Activated CD8-positive, alpha-beta memory T cell treated with anti-CD3 and anti-CD28 coated beads, Interleukin-2, amount 50 U/mL, for 4 hours (primary cell): Measurements from ENCODE around the gene DYNC1LI1.
"Not testable (repeated sequence)": the region's sequence is repeated elsewhere in the genome, so short reads cannot be mapped to it uniquely, and the experiment has no call there.

ENCODE experiments used
- DNase-seq: peaks from one replicate; pipeline ENCODE4 v3.0.0-alpha.2; 2020

DYNC1LI1 gene

DNA sequence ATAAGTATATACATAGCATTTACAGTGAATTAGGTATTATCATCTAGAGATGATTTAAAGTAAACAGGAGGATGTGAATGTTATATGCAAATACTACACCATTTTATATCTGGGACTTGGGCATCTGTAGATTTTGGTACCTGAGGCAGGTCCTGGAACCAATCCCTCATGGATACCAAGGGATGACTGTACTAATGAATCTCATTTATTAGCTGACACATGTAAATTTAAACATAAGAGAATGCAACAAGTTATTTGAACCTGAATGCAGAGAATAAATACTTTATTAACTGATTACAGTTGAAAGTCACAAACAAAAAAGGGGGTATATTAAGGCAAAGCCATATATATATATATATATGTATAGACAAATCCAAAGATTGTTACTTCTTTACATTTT is 44.9 kb downstream of the DYNC1LI1 start:
- DNase-seq = no peak

DNA sequence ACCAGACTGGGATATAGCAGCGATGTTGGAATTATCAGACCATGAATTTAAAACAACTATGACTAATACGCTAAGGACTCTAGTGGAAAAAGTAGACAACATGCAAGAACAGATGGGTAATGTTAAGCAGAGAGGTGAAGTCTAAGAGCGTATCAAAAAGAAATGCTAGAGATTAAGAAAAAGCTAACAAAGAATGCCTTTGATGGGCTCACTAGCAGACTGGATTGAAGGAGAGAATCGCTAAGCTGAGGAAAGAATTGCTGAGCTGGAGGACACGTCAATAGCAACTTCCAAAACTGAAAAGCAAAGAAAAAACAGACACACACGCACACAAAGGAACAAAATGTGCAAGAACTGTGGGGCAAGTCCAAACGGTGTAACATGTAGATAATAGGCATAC is 48.0 kb downstream of the DYNC1LI1 start:
- no peak for DNase-seq

DNA sequence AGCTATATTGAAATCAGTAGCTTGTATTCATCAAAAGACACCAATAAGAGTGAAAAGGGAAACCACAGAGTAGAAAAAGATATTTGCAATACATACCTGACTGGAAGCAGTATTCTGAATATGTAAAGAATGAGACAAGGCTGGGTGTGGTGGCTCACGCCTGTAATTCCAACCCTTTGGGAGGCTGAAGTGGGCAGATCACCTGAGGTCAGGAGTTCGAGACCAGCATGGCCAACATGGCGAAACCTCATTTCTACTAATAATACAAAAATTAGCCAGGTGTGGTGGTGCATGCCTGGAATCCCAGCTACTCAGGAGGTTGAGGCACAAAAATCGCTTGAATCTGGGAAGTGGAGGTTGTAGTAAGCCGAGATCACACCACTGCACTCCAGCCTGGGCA is 51.7 kb downstream of the DYNC1LI1 start:
- not testable (repeated sequence) for DNase-seq

DNA sequence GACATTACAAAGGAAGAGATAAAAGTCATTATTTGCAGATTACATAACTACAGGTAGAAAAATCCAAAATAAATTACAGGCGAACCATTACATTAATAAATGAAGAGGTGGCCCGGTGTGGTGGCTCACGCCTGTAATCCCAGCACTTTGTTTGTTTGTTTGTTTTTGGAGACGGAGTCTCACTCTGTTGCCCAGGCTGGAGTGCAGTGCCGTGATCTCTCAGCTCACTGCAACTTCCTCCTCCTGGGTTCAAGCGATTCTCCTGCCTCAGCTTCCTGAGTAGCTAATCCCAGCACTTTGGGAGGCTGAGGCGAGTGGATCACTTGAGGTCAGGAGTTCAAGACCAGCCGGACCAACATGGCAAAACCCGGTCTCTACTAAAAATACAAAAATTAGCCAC is 53.9 kb downstream of the DYNC1LI1 start:
- DNase-seq = not testable (repeated sequence)

DNA sequence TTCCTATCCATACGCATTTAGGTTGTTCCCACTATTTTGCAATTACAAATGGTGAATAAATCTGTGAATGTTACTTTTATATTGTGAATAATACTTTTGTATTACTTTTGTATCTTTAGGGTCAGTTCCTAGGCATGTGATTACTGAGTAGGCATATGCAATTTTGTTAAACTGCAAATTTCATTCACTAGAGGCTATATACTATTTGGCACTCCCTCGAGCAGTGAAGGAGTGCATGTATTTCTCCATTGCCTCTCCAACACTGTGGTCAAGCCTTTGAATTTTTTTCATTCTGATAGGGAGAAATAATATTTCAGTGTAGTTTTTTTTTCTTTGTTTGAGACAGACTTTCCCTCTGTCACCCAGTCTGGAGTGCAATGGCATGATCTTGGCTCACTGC is 59.7 kb downstream of the DYNC1LI1 start:
- no peak for DNase-seq

DNA sequence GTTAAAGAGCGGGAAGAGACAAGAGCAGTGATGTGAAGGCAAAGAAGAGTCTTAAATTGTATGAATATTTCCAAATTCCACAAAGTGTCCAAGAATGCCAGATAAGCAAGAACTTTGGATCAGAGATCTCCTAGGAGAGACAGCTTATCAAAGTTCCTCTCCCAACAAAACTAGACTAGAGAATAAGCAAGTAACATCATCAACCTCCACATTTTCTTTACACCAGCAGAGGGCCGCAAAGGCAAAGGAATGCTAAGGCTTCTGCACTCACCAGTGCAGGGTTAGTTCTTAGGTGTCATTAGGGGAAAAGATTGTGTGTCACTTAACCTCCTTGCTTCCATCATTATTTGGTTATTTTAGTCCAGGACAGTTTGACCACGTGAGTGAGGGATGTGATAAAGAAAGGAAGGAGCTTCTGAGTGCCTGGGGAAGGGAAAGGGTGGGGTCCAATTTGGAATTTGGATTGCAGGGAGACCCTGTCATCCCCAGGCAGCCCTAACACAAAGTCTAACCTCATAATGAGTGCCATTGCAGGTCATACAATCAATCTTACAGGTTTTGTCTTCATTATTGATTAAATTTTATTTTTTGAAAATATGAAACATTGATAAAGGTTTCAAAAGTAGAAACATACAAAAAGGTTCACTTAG is 60.5 kb downstream of the DYNC1LI1 start:
- DNase-seq = peak; percentile 63

DNA sequence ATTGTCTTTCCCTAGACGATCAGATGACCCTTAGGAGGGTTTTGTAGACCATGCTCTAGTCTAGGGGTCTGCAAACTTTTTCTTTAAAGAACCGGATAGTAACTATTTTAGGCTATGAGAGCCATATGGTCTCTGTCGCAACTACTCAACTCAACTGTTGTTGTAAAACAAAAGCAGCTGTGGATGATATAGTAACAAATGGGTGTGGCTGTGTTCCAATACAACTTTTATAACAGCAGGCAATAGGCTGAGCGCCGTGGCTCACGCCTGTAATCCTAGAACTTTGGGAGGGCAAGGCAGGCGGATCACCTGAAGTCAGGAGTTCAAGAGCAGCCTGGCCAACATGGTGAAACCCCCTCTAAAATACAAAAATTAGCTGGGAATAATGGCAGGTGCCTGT is 61.9 kb downstream of the DYNC1LI1 start:
- no peak for DNase-seq

DNA sequence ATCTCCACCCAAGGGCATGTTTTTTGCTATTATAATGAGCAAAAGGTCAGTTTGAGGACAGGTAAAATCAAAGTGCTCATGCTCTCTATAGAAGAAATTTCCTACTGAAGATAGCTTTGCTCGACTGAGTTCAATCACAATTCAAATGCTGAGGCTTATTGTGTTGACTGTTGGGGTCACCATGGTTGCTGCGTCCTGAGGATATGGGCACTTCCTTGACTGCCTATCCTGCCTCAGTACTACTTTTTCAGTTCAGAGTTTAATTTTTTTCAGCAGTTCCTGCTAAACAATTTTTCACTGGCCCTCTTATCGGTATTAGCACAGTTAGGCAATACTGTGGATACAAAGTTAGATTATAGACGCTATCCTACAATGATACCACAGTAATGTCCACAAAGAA is 64.2 kb downstream of the DYNC1LI1 start:
- no peak for DNase-seq

DNA sequence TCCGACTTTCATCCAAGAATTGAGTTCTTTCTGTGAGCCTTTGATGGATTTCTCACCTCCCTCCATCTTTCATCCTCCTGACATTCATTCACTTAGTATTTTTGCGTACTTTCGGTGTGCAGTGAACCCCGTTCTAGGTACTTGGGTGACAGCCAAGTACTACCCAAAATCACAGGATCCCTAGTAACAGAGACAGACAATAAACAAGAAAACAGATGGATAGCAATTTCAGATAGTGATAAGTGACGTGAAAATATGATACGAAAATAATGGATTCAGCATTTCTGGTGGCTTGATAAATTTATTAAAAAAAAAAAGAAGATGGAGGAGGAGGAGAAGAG is 67.7 kb downstream of the DYNC1LI1 start:
- no peak for DNase-seq

DNA sequence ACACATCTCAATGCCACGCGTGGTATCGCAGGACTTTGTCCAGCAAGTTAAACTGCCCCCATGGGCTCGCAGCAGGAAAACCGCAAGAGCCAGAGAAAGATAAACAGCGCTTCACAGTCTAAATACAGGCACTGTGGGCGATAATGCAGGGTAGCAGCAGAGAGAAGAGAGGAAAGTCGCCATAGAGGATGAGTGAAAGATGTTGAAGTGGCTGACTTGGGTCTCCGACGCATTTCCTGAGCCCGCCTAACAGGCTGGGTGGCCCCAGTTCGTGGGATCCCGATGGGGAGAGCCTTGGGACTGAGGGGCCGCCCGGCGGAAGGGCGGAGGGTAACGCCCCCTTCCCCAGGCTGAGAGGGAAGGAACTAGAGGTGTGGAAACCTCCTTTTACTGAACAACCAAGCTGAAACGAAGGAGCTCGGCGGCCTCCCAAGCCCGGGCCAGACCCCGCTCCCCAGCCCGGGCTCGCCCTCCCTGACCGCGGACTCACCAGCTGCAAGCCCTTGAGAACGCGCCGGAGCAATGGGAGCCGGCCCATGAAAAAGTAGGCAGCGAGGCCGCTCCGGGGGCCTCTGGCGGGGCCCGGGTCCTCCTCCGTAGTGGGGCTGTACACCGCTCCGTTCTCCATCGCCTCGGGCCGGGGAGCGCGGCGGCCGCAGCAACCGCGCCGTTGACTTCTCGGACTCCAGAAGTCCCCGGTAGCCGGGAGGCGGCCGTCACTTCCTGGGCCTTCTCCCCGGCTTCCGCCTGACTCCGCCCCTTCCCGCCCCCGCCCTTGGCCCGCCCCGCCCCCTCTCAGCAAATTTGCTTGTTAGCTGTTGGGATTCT is 68.3 kb downstream of the DYNC1LI1 start, which contains the start of gene CMTM6:
TSS of gene CMTM6 (minus strand) at position 735 of the 828 bp plus-strand sequence. CDS start at position 628, 107 bp downstream.
- peak; percentile 71 for DNase-seq

DNA sequence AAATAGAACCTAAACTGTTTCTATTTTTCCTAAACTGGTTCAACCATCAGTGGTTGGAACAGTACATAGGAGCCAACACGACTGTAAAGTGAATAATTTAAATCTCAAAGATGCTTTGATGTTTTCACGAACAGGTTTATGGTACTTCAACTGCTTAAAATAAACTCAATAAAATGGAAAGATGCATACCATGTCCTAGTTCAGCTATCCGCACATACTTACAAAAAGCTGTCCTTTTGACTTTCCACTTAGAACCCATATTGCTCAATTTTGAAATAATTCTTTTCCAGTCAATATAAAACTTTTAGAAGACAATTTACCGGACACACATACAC is 68.9 kb downstream of the DYNC1LI1 start:
- DNase-seq = no peak

DNA sequence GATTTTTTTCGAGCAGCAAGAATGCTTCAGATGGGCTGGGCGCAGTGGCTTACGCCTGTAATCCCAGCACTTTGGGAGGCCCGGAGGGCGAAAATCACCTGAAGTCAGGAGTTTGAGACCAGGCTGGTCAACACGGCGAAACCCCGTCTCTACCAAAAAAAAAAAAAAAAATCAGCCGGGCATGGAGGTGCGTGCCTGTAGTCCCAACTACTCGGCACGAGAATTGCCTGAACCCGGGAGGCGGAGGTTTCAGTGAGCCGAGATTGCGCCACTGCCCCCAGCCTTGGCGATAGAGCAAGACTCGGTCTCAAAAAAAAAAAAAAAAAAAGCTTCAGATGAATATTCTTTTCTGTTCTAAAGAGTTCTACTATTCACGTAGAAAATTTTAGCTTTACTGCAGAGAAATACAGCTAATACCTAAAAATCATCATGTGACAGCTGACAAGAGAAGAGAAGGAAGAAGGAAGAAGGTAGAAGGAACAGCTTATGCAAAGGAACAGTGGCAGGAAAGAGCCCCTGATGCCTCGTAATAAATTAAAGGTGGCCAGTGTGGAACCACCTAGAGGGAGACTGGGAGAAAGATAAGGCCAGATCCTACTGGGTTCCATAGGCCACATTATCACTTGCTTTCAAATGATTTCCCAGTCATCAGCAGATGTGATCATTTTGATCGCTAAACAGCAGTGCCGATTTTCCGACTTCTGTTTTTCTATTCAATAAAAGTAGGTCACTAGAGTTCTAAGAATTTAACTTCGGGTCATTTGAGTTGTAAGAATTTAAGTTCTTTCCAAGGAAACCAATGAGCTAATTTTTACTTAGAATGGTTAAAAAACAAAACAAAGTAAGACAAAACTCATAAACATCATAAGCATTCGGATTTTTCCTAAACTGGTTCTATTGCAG is 69.5 kb downstream of the DYNC1LI1 start:
- no peak for DNase-seq

DNA sequence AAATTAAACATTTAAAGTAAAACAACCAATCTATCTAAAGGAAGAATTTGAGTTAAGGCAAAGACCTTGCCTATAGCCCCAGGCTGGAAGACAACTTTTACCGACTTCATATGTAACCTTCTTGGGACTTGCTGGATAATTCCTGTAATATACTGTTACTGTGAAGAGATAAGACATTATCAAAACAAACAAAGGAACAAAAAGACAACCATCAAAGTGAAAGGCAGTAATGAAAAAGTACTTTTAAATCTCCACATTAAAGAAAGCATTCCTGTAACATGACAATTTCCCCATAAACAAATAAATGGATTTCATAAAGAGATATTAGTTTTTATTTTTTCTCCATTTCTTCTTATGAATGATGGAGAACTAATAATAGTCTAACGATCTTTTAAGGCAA is 70.4 kb downstream of the DYNC1LI1 start:
- no peak for DNase-seq

DNA sequence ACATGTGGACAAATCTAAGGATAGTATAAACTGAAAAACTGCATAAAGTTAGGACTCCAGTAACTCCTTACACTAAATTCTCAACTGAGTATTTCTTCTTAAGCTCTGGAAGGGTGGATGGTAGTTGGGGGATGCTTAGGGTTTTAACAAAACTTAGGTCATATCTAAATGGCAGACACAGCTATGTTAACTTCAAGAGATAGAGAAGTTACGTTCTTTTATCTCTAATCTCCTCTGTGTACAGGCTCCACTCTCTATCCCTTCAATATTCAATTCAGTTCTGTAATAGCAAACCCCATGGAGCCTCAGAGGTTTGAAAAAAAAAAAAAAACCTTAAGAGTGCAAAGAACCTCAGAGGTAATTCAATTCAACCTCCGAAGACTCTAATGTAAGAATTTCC is 71.1 kb downstream of the DYNC1LI1 start:
- DNase-seq = no peak

DNA sequence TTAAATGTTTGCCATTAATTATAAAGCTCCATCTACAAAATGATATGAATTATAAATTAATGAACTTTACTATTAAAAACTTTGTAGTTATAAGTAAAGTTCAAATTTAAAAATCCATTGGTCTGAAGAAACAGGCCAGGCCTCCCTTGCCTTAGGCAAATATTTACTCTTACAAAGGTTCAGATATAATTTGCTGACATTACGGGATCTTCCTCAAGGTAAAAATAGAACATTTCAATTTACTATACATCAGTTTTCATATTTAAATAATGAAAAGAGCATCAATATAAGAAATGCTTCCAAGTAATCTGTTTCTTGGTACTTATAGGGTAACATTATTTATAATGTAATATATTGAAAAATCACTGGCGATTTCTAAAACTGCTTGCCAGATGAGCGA is 71.7 kb downstream of the DYNC1LI1 start:
- DNase-seq = no peak

DNA sequence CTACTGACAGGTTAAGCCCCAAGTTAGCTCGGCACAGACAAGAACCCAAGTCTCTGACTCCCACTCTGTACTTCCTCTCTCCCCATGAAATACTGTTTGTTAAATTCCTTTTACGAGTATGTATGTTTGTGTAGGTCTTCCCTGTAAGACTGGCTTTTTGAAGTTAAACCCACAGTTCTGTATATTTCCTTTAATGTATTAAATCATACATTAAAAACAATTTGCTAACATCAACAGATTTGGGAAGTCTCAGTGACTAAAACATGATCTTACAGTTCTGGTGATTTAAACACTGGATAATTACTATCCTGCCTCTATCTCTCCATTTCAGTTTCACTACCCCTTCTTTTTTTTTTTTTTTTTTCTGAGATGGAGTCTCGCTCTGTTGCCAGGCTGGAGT is 72.4 kb downstream of the DYNC1LI1 start:
- DNase-seq = no peak

DNA sequence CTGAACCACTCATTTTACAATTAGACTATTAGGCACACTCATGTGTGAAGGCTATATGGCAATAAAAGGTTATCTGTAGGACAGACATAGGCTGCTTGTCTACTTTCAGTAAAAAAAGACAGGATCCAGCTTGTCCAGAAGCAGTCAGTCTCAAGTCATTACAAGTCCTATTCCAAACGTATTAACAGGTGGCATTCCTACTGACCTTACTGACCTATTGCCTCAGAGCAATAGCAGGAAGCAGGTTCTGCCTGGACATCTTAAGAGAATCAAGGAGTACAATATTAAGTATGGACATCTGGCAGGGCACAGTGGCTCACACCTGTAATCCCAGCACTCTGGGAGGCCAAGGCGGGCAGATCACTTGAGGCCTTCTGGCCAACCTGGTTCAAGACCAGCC is 75.0 kb downstream of the DYNC1LI1 start:
- no peak for DNase-seq

DNA sequence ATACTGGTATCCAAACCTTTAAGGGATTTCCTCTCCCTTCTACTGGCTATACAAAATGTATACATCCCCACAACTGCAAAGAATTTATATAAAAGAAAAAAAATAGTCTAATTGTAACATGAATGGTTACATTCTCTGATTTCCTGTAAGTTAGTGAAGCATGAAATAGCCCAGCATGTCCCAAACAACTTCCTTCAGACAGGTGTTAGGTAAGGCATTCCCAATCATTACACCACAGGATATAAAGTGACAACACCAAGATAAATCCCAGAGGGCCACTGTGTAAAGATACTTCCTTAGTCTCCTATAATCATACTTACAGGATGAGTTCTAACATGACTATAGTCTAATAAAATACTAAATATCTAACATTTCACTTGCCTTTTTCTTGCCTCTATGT is 75.6 kb downstream of the DYNC1LI1 start:
- DNase-seq = no peak

DNA sequence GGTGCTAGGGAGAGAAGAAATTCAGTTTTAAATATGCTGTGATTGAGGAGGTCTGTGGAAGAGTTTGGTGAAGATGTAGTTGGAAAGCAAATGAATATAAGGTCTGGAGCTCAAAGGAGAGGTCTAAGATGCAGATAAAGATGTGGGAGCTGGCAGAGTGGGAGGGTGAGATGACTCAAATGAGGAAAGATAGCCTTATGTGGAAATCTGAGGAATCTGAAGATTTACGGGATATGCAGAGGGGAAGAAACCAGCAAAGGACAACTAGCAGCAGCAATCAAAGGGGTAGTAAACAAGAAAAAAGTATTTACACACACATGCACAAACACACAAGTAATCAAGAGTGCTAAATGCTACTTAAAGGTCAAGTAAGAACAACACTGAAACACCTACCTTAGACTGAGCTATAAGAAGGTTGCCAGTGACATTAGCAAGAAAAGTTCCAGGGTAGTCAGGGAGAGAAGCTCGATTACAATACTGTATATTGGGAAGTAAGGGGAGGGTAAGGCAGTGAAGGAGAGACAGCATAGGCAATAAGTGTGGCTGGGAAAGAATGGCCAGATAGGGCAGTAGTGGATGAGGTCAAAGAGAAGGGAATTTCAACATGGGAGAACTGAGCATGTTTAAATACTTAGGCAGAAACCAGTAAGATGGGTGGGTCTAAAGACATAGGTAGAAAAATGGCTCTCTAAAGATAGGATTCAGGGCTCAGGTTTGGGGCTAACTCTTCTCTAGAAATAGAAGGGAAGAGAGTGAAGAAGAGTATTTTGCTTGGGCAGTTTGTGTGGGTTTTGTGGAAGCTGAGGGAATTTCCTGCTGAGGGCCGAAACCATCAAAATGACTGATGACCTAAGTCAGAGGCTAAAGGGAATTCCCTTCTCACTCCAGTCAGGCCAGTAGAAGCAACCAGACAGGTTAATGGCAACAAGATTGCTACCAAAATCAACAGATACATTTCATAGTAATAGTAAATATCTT is 76.9 kb downstream of the DYNC1LI1 start:
- DNase-seq = no peak

DNA sequence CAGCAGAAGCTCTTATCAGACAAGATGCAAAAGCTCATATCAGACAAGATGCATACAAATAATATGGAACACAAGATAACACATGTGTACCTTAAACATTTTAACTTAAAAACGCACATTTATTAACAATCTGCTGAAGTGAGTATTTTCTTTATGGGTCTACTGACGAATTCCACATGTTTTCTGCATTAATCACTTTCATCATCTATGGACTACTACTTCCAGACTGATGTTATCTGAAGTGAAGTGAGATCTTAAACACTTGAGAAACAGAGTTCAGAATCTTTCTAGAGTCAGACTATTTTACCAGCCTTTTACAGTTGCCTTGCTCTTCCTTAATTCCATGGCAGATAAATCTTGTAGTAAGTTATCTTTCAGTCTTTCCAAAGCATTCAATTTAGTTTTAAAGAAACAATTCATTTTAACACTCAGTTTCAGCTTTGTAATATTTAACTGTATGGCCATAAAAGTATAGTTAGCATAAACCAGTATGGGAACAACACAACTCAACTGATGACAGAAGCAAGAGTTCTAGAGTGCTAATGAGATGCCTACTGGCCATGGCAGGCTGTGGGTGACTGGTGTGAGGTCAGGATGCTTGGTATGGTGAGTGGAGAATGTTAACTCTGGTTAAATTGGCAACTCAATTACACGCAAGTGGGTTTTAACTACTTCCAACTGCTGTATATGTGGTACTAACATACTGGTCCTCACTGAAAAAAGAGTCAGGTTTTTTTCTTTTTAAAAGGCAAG is 77.8 kb downstream of the DYNC1LI1 start:
- no peak for DNase-seq

DNA sequence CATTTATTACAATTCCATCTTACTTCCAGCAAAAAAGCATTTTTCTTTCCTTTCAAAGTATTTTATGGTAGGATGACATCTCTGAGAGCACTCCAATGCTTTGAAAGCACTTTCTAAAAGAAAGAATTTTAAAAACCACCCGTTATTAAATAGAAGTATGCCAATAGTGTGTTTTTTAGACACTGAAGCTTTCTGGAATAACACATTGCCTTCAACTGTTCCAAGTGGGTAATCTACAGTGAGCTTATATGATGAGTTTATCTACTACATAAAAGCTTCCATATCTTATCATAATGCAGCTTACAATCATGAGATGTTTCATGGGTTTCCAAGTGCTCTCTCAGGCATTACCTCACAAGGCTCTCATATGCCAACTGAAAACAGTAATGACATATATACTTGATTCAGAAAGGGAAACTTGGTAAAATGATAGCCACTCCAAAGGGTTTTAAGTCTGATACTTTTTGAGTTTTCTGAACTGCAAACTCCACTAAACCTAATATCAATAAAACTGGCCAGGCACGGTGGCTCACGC is 82.1 kb downstream of the DYNC1LI1 start:
- no peak for DNase-seq
